Spleen (tissue), 7 donors: Measurements from ENCODE around the gene SLC35F5.

Experiments used
- POLR2A ChIP-seq, 3 donors: fragments of 450-650 bp; IDR thresholded peaks; one replicate each; pipeline ENCODE4 v1.5.1; 2017; ENCODE audit warnings: antibody characterized with exemption in 3 of 3, mild to moderate bottlenecking in 1 of 3
- POLR2AphosphoS5 ChIP-seq, 3 donors: sonication (generic); formaldehyde crosslinking; IDR thresholded peaks; one replicate each; pipeline ENCODE4 v1.5.1; 2017; ENCODE audit warnings: antibody characterized with exemption in 3 of 3
- TF ChIP-seq, protein P1 (sequence below), 11 experiments: fragments of 200-600 bp in 7 of 11; fragments of 450-650 bp in 4 of 11; sonication (generic) in 4 of 11; IDR thresholded peaks in 8 of 11; conservative IDR thresholded peaks in 3 of 11; 1 replicate in 7 of 11; 2 replicates in 4 of 11; pipeline versions ENCODE4 v1.4.0 to v1.8.0; 2016 to 2021; ENCODE audit warnings: antibody characterized with exemption in 11 of 11, inconsistent platforms in 4 of 11, mild to moderate bottlenecking in 1 of 11
- donor health status: DM: no; HTN: no; CAD: no; lungs with moderate emphysema.
- donor health status: DM: no; HTN: no; CAD: no.
- donor health status: DM: no; HTN: no; CAD: no.

- no peak for TF ChIP-seq POLR2A (IDR thresholded peaks at IDR 0.05)
- TF ChIP-seq, protein P1, sequence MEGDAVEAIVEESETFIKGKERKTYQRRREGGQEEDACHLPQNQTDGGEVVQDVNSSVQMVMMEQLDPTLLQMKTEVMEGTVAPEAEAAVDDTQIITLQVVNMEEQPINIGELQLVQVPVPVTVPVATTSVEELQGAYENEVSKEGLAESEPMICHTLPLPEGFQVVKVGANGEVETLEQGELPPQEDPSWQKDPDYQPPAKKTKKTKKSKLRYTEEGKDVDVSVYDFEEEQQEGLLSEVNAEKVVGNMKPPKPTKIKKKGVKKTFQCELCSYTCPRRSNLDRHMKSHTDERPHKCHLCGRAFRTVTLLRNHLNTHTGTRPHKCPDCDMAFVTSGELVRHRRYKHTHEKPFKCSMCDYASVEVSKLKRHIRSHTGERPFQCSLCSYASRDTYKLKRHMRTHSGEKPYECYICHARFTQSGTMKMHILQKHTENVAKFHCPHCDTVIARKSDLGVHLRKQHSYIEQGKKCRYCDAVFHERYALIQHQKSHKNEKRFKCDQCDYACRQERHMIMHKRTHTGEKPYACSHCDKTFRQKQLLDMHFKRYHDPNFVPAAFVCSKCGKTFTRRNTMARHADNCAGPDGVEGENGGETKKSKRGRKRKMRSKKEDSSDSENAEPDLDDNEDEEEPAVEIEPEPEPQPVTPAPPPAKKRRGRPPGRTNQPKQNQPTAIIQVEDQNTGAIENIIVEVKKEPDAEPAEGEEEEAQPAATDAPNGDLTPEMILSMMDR (IDR thresholded peaks at IDR 0.05 in 8 of 11, conservative IDR thresholded peaks at IDR 0.05 in 3 of 11): no peak
- no peak for TF ChIP-seq POLR2AphosphoS5 (IDR thresholded peaks at IDR 0.05)
Measured at GRCh38 chr2:113741091-113741490, 15.4 kb downstream of the SLC35F5 start.
